H9 (cell line): Measurements from ENCODE around the gene CRMP1. TPM values are rescaled to one million over a fixed set of nuclear protein-coding genes. Genes with fewer than 3 reads are reported as not detected.

Experiments used
- DNase-seq: peaks from one replicate; pipeline ENCODE4 v3.0.0-alpha.2; 2017
- H2AFZ ChIP-seq: one replicate; pipeline ENCODE4 v1.6.1; 2013; ENCODE audit warnings: mild to moderate bottlenecking, low read length, control low read depth, moderate library complexity
- H2AK5ac ChIP-seq: 2 replicates; pipeline ENCODE4 v1.6.1; 2013; ENCODE audit warnings: low read length, control low read depth, mixed read lengths; ENCODE audit not compliant: insufficient read length
- H2BK120ac ChIP-seq: one replicate; pipeline ENCODE4 v1.6.1; 2013; ENCODE audit warnings: low read depth, mild to moderate bottlenecking, low read length, control low read depth, inconsistent platforms; ENCODE audit not compliant: poor library complexity, severe bottlenecking
- H2BK12ac ChIP-seq: 2 replicates; pipeline ENCODE4 v1.6.1; 2013; ENCODE audit warnings: low read length, control low read depth, mixed read lengths, low read depth; ENCODE audit not compliant: insufficient read length
- H2BK15ac ChIP-seq: 2 replicates; pipeline ENCODE4 v1.6.1; 2013; ENCODE audit warnings: low read depth, low read length, control low read depth
- H2BK20ac ChIP-seq: one replicate; pipeline ENCODE4 v1.6.1; 2013; ENCODE audit warnings: low read depth, mild to moderate bottlenecking, low read length, control low read depth, inconsistent platforms; ENCODE audit not compliant: poor library complexity, severe bottlenecking
- H2BK5ac ChIP-seq: 2 replicates; pipeline ENCODE4 v1.6.1; 2013; ENCODE audit warnings: low read length, control low read depth, mixed read lengths; ENCODE audit not compliant: insufficient read length
- H3K14ac ChIP-seq: 2 replicates; pipeline ENCODE4 v1.6.1; 2013; ENCODE audit warnings: low read length, control low read depth; ENCODE audit not compliant: insufficient read depth
- H3K18ac ChIP-seq: 2 replicates; pipeline ENCODE4 v1.6.1; 2013; ENCODE audit warnings: low read depth, mild to moderate bottlenecking, mixed read lengths, low read length, control low read depth; ENCODE audit not compliant: insufficient read length
- H3K23ac ChIP-seq: 2 replicates; pipeline ENCODE4 v1.6.1; 2013; ENCODE audit warnings: low read length, control low read depth, mixed read lengths, low read depth; ENCODE audit not compliant: insufficient read length
- H3K23me2 ChIP-seq: 2 replicates; pipeline ENCODE4 v1.6.1; 2013; ENCODE audit warnings: low read depth, mild to moderate bottlenecking, mixed read lengths, low read length, control low read depth; ENCODE audit not compliant: insufficient read length, poor library complexity, severe bottlenecking
- H3K27ac ChIP-seq: 2 replicates; pipeline ENCODE4 v1.5.1; 2013; ENCODE audit warnings: low read length, control low read depth, mixed read lengths, low read depth; ENCODE audit not compliant: insufficient read length
- H3K27me3 ChIP-seq: 2 replicates; pipeline ENCODE4 v1.6.1; 2013; ENCODE audit warnings: low read length, control low read depth, inconsistent platforms; ENCODE audit not compliant: insufficient read depth
- H3K4ac ChIP-seq: 2 replicates; pipeline ENCODE4 v1.6.1; 2013; ENCODE audit warnings: low read depth, mild to moderate bottlenecking, control low read depth, inconsistent platforms, low read length, moderate library complexity
- H3K4me1 ChIP-seq: 2 replicates; pipeline ENCODE4 v1.6.1; 2013; ENCODE audit warnings: low read length, control low read depth, inconsistent platforms; ENCODE audit not compliant: insufficient read depth
- H3K4me2 ChIP-seq: 2 replicates; pipeline ENCODE4 v1.6.1; 2013; ENCODE audit warnings: low read length, control low read depth, mixed read lengths; ENCODE audit not compliant: insufficient read length, insufficient read depth
- H3K56ac ChIP-seq: 2 replicates; pipeline ENCODE4 v1.6.1; 2013; ENCODE audit warnings: low read depth, mild to moderate bottlenecking, mixed read lengths, low read length, control low read depth; ENCODE audit not compliant: insufficient read length
- H3K79me1 ChIP-seq: 2 replicates; pipeline ENCODE4 v1.6.1; 2013; ENCODE audit warnings: low read depth, mild to moderate bottlenecking, moderate library complexity, low read length, control low read depth, inconsistent platforms; ENCODE audit not compliant: insufficient read depth, poor library complexity, severe bottlenecking
- H3K79me2 ChIP-seq: 2 replicates; pipeline ENCODE4 v1.6.1; 2013; ENCODE audit warnings: low read length, control low read depth, inconsistent platforms; ENCODE audit not compliant: insufficient read depth
- H3K9ac ChIP-seq: 2 replicates; pipeline ENCODE4 v1.6.1; 2013; ENCODE audit warnings: low read length, control low read depth, mixed read lengths; ENCODE audit not compliant: insufficient read length; ENCODE audit errors: extremely low read depth
- H3K9me3 ChIP-seq: one replicate; pipeline ENCODE4 v1.6.1; 2013; ENCODE audit warnings: low read depth, low read length, inconsistent platforms; ENCODE audit not compliant: control insufficient read depth
- H3T11ph ChIP-seq: one replicate; pipeline ENCODE4 v1.6.1; 2013; ENCODE audit warnings: mild to moderate bottlenecking, low read length, control low read depth, inconsistent platforms
- H4K20me1 ChIP-seq: one replicate; pipeline ENCODE4 v1.6.1; 2013; ENCODE audit not compliant: control insufficient read depth, insufficient read length, insufficient read depth
- H4K5ac ChIP-seq: 2 replicates; pipeline ENCODE4 v1.6.1; 2013; ENCODE audit warnings: low read depth, mild to moderate bottlenecking, mixed read lengths, low read length, control low read depth; ENCODE audit not compliant: insufficient read length
- H4K8ac ChIP-seq: replicated peaks from 2 replicates; pipeline ENCODE4 v1.6.1; 2013; ENCODE audit warnings: low read length, control low read depth, mixed read lengths, low read depth; ENCODE audit not compliant: insufficient read length
- H4K91ac ChIP-seq: 2 replicates; pipeline ENCODE4 v1.6.1; 2013; ENCODE audit warnings: low read depth, mild to moderate bottlenecking, moderate library complexity, mixed read lengths, low read length, control low read depth; ENCODE audit not compliant: insufficient read length
- H3K27ac Mint-ChIP-seq, 3 experiments: 2 replicates in 2 of 3; 3 replicates in 1 of 3; pipeline ENCODE4 v1.8.0; 2020 to 2021; ENCODE audit warnings: mixed read lengths in 3 of 3, mild to moderate bottlenecking in 1 of 3, moderate library complexity in 1 of 3
- H3K27me3 Mint-ChIP-seq: 2 replicates; pipeline ENCODE4 v1.8.0; 2021; ENCODE audit warnings: low read depth, mild to moderate bottlenecking, moderate library complexity, mixed read lengths
- H3K36me3 Mint-ChIP-seq, 3 experiments: 2 replicates in 2 of 3; 3 replicates in 1 of 3; pipeline ENCODE4 v1.8.0; 2020 to 2021; ENCODE audit warnings: low read depth in 3 of 3, mixed read lengths in 3 of 3; ENCODE audit not compliant: insufficient read depth in 1 of 3
- H3K4me1 Mint-ChIP-seq, 2 experiments: 2 replicates each; pipeline ENCODE4 v1.8.0; 2020; ENCODE audit warnings: mixed read lengths in 2 of 2
- H3K4me3 Mint-ChIP-seq, 2 experiments: 2 replicates in 1 of 2; 3 replicates in 1 of 2; pipeline ENCODE4 v1.8.0; 2020 to 2021; ENCODE audit warnings: mild to moderate bottlenecking in 2 of 2, mixed read lengths in 2 of 2, moderate library complexity in 1 of 2
- H3K9me3 Mint-ChIP-seq, 2 experiments: 2 replicates in 1 of 2; 3 replicates in 1 of 2; pipeline ENCODE4 v1.8.0; 2020; ENCODE audit warnings: mild to moderate bottlenecking in 2 of 2, mixed read lengths in 2 of 2, moderate library complexity in 1 of 2
- WGBS: extraction: QIAGEN DNeasy Blood & Tissue Kit; methylation state at CpG from one replicate; pipeline ENCODE4 v1.1.7; 2013; ENCODE audit warnings: missing lambda C conversion rate, low lambda C conversion rate, mixed read lengths; ENCODE audit not compliant: insufficient read length; ENCODE audit errors: extremely low coverage; 5-methylcytosine and 5-hydroxymethylcytosine counted together
- total RNA-seq: library from RNA; stranded (reverse); gene quantifications from 2 replicates; pipeline ENCODE4 v1.2.1, GENCODE V29; 2021
- TF ChIP-seq, protein P1 (sequence below): fragments of 200-600 bp; sonication (generic); conservative IDR thresholded peaks from 3 replicates; pipeline ENCODE4 v1.8.0; 2021; ENCODE audit warnings: antibody characterized with exemption, mild to moderate bottlenecking

The CRMP1 gene
- total RNA-seq, 1 experiment from 2014 or later, result 71.6 TPM

DNA sequence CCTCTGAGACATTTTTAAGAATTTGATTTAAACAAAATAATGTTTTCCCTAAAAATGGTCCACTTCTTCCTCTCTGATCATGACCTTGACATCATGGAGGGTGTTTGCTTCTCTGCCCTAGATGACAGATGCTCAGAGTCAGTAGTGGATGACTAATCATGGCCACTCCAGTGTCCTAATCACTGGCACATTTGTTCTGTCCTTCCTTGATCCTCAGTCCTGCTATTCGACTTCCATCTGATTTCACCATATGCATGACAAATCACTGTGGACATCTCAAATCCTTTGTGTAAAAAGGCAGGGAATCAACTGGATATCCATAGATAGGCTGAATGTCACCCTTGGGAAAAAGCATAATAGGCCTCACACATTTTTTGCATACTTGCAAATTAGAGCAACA lies 9.0 kb downstream of the CRMP1 start:
- H2BK120ac ChIP-seq, result no peak overlapping the region
- TF ChIP-seq, protein P1, sequence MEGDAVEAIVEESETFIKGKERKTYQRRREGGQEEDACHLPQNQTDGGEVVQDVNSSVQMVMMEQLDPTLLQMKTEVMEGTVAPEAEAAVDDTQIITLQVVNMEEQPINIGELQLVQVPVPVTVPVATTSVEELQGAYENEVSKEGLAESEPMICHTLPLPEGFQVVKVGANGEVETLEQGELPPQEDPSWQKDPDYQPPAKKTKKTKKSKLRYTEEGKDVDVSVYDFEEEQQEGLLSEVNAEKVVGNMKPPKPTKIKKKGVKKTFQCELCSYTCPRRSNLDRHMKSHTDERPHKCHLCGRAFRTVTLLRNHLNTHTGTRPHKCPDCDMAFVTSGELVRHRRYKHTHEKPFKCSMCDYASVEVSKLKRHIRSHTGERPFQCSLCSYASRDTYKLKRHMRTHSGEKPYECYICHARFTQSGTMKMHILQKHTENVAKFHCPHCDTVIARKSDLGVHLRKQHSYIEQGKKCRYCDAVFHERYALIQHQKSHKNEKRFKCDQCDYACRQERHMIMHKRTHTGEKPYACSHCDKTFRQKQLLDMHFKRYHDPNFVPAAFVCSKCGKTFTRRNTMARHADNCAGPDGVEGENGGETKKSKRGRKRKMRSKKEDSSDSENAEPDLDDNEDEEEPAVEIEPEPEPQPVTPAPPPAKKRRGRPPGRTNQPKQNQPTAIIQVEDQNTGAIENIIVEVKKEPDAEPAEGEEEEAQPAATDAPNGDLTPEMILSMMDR, result no peak
- no peak overlapping the region for H3K18ac ChIP-seq
- H4K20me1 ChIP-seq, result no peaks in the 10 kb centered on the region
- H3K23me2 ChIP-seq, result peaks cover 9% of the 10 kb centered on the region
- H3K79me1 ChIP-seq, result peaks cover 21% of the 10 kb centered on the region
- H2BK20ac ChIP-seq, result no peak overlapping the region
- H4K91ac ChIP-seq, result no peak overlapping the region
- Mint-ChIP-seq H3K4me3 (no peak overlapping the region), H3K27me3 (peaks cover 3% of the 10 kb centered on the region), H3K4me1 (peaks cover 19 to 36% of the 10 kb centered on the region in 2 experiments), H3K36me3 (peaks cover 0 to 3% (median 0%) of the 10 kb centered on the region in 3 experiments; a peak in 2 of 7 replicates), H3K27ac (no peak overlapping the region), H3K9me3 (no peaks in the 10 kb centered on the region; a peak in 1 of 5 replicates)
- H3K4me2 ChIP-seq, result no peak overlapping the region
- no peak for DNase-seq
- no peaks in the 10 kb centered on the region for H3K9me3 ChIP-seq
- H3T11ph ChIP-seq, result no peak overlapping the region
- no peak overlapping the region for H2BK12ac ChIP-seq
- H3K9ac ChIP-seq, result no peak overlapping the region
- H2AK5ac ChIP-seq, result no peak overlapping the region
- no CpG with 5 or more reads among the region's 1 CpG for WGBS
- H2BK5ac ChIP-seq, result no peak overlapping the region
- no peak overlapping the region for H3K27ac ChIP-seq
- H3K4ac ChIP-seq, result no peak overlapping the region
- H4K5ac ChIP-seq, result no peak overlapping the region
- H3K79me2 ChIP-seq, result peaks cover 55% of the 10 kb centered on the region
- H3K4me1 ChIP-seq, result peaks cover 9% of the 10 kb centered on the region
- H4K8ac ChIP-seq, result no peak overlapping the region
- H2BK15ac ChIP-seq, result no peak overlapping the region
- no peak overlapping the region for H3K23ac ChIP-seq
- H3K56ac ChIP-seq, result no peak overlapping the region
- no peak overlapping the region for H2AFZ ChIP-seq
- no peaks in the 10 kb centered on the region for H3K27me3 ChIP-seq
- no peak overlapping the region for H3K14ac ChIP-seq
